AG04449 (cell line): ENCODE data around the gene PEMT.
"Not testable (repeated sequence)": the region's sequence is repeated elsewhere in the genome, so short reads cannot be mapped to it uniquely, and the experiment has no call there.

Experiments used
- CTCF ChIA-PET: fragments of 350-600 bp; formaldehyde crosslinking; extraction: SDS; loops from one replicate; lab custom pipeline; 2021; ENCODE audit warnings: antibody characterized with exemption; lab: Yijun Ruan, JAX
- POLR2A ChIA-PET: fragments of 400-600, 350-600 bp; formaldehyde crosslinking; extraction: SDS; loops from one replicate; lab custom pipeline; 2020; ENCODE audit warnings: antibody characterized with exemption, inconsistent platforms; lab: Yijun Ruan, JAX
- DNase-seq: peaks from one replicate; pipeline ENCODE4 v3.0.0-alpha.2; 2010; ENCODE audit warnings: low read depth, low spot score
- H3K4me3 ChIP-seq: 2 replicates; pipeline ENCODE4 v1.5.1; 2011; ENCODE audit warnings: low read depth, mild to moderate bottlenecking, control low read depth, low read length
- CTCF ChIP-seq: IDR thresholded peaks from one replicate; pipeline ENCODE4 v1.5.1; 2011; ENCODE audit warnings: mild to moderate bottlenecking, moderate library complexity, low read length, control low read depth, inconsistent platforms; ENCODE audit not compliant: insufficient read depth; ENCODE audit errors: missing control alignments

The PEMT gene

GRCh38 chr17:17487998-17488397 is 103.5 kb downstream of the PEMT start:
- H3K4me3 ChIP-seq, result no peak overlapping the region
- no peak for DNase-seq
- ChIA-PET POLR2A (no interaction called here), CTCF (no interaction called here)
- TF ChIP-seq CTCF, result no peak

GRCh38 chr17:17486416-17486815 is 105.1 kb downstream of the PEMT start:
- POLR2A ChIA-PET, DNase-seq, CTCF ChIA-PET, H3K4me3 ChIP-seq: not testable (repeated sequence)

- no peak overlapping the region for H3K4me3 ChIP-seq
- no peak for TF ChIP-seq CTCF
- POLR2A ChIA-PET, result no interaction called here
- CTCF ChIA-PET, result interaction anchor here (1.5 to 2.0 kb wide), 2 partner anchors 10 to 12 kb away, joined by 5 to 8 read pairs; partner anchors contain the start of gene RASD1
- DNase-seq, result no peak
These were observed 106.1 kb downstream of the PEMT start for GRCh38 chr17:17485420-17485819.

GRCh38 chr17:17484451-17484899 is 107.0 kb downstream of the PEMT start:
- ChIA-PET POLR2A (no interaction called here), CTCF (interaction anchor here (1.5 to 2.0 kb wide), 2 partner anchors 11 to 13 kb away, joined by 5 to 8 read pairs; partner anchors contain the start of gene RASD1)
- no peak overlapping the region for H3K4me3 ChIP-seq
- TF ChIP-seq CTCF, result no peak
- DNase-seq, result no peak

GRCh38 chr17:17481860-17482259 is 109.6 kb downstream of the PEMT start:
- H3K4me3 ChIP-seq, result no peak overlapping the region
- CTCF ChIA-PET, result interaction anchor here (2.1 kb wide), 1 partner anchor 15 kb away, joined by 13 read pairs; no protein-coding TSS in a partner anchor
- POLR2A ChIA-PET, result no interaction called here
- no peak for DNase-seq
- no peak for TF ChIP-seq CTCF

- ChIA-PET POLR2A (interaction anchor here (0.6 kb wide), 1 partner anchor 118 kb away, joined by 3 read pairs; no protein-coding TSS in a partner anchor), CTCF (interaction anchor here (0.9 to 2.1 kb wide), 3 partner anchors 16 to 127 kb away, joined by 3 to 13 read pairs (median 4); no protein-coding TSS in a partner anchor)
- TF ChIP-seq CTCF, result no peak
- no peak for DNase-seq
- H3K4me3 ChIP-seq, result no peak overlapping the region
These were observed 110.8 kb downstream of the PEMT start for GRCh38 chr17:17480593-17481148.

- no peak overlapping the region for H3K4me3 ChIP-seq
- TF ChIP-seq CTCF, result no peak
- CTCF ChIA-PET, result interaction anchor here (1.0 to 1.3 kb wide), 2 partner anchors 12 to 17 kb away, joined by 6 to 8 read pairs; partner anchors contain the start of gene RASD1
- POLR2A ChIA-PET, result no interaction called here
- no peak for DNase-seq
These were observed 112.3 kb downstream of the PEMT start for GRCh38 chr17:17479209-17479608.
